ENCODE data around the gene KLF8.
"Not testable (repeated sequence)": the region's sequence is repeated elsewhere in the genome, so short reads cannot be mapped to it uniquely, and the experiment has no call there.

KLF8 gene

GRCh38 chrX:56232221-56233082 lies at the start of gene KLF8:
TSS of gene KLF8 (plus strand) at chrX:56232356. CDS start at chrX:56233335, 979 bp downstream.
- DNase-seq: peak; percentile 27 to 59 (median 41)

- DNase-seq: not testable (repeated sequence)
Measured at GRCh38 chrX:56206945-56207344, 25.2 kb upstream of the KLF8 start.

GRCh38 chrX:56211701-56212100 lies 20.5 kb upstream of the KLF8 start:
- no peak for DNase-seq

GRCh38 chrX:56216332-56216731 lies 15.8 kb upstream of the KLF8 start:
- no peak for DNase-seq

- peak; percentile 2 to 38 (median 19) for DNase-seq
Measured at GRCh38 chrX:56219700-56220099, 12.5 kb upstream of the KLF8 start.

GRCh38 chrX:56221101-56221500 lies 11.1 kb upstream of the KLF8 start:
- DNase-seq: no peak

- no peak for DNase-seq
Measured at GRCh38 chrX:56222473-56223000, 9.6 kb upstream of the KLF8 start.

- DNase-seq: no peak
Measured at GRCh38 chrX:56226980-56227379, 5.2 kb upstream of the KLF8 start.

- no peak for DNase-seq
Measured at GRCh38 chrX:56228914-56229313, 3.2 kb upstream of the KLF8 start.

- DNase-seq: no peak
Measured at GRCh38 chrX:56231537-56232090, 542 bp upstream of the KLF8 start.

- peak in 1 of 3 donors; percentile 2 for DNase-seq
Measured at GRCh38 chrX:56233100-56233499, 944 bp downstream of the KLF8 start.

- DNase-seq: peak; percentile 41 to 58 (median 47)
Measured at GRCh38 chrX:56233682-56234081, 1.5 kb downstream of the KLF8 start.

- peak; percentile 62 to 64 (median 63) for DNase-seq
Measured at GRCh38 chrX:56248492-56248891, 16.3 kb downstream of the KLF8 start.

- no peak for DNase-seq
Measured at GRCh38 chrX:56253832-56254703, 21.9 kb downstream of the KLF8 start.

- no peak for DNase-seq
Measured at GRCh38 chrX:56268888-56269287, 36.7 kb downstream of the KLF8 start.

GRCh38 chrX:56278692-56279091 lies 46.5 kb downstream of the KLF8 start:
- DNase-seq: no peak

- no peak for DNase-seq
Measured at GRCh38 chrX:56279863-56280262, 47.7 kb downstream of the KLF8 start.

GRCh38 chrX:56281789-56282188 lies 49.6 kb downstream of the KLF8 start:
- peak; percentile 1 to 19 (median 5) for DNase-seq

- DNase-seq: no peak
Measured at GRCh38 chrX:56284269-56284668, 52.1 kb downstream of the KLF8 start.

GRCh38 chrX:56288608-56289007 lies 56.5 kb downstream of the KLF8 start:
- no peak for DNase-seq

- DNase-seq: no peak
Measured at GRCh38 chrX:56289449-56289848, 57.3 kb downstream of the KLF8 start.

GRCh38 chrX:56308726-56309125 lies 76.6 kb downstream of the KLF8 start:
- no peak for DNase-seq

- DNase-seq: no peak
Measured at GRCh38 chrX:56309881-56310280, 77.7 kb downstream of the KLF8 start.
